ENCODE results near the gene LRRC72. TPM values are rescaled to one million over a fixed set of nuclear protein-coding genes. Genes with fewer than 3 reads are reported as not detected.
A peak's percentile ranks its signal among the peaks of the same experiment; 100 is the strongest.

The LRRC72 gene
- total RNA-seq, 1 experiment from 2014 or later, result not detected

DNA sequence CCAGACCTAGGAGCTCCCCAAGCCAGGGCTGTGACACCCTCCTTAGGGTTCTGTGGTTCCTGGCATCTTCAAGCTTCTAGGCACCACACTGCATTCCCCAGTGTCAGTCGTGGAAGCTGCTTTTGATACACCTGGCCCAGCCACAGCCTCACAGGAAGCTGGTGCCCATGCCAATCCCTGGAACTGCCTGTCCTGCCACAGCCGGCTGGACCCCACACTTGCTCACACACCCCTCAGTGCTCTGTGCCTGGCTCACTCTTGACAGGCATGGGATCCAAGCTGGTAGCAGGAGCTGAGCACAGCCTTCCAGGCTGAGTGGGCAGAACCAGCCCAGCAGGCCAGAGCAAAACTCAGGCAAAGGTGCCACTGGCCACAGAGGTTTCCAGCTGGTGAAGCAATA, 21.8 kb downstream of the LRRC72 start:
- H3K18ac ChIP-seq (ENCODE audit: insufficient read length, low read depth, low read length), result no peak overlapping the region
- no peak overlapping the region for H3K4me2 ChIP-seq (ENCODE audit: insufficient read depth, insufficient read length, low read length)
- H3K9me3 Mint-ChIP-seq, result no peaks in the 10 kb centered on the region
- no peak overlapping the region for H4K8ac ChIP-seq (replicated peaks; ENCODE audit: insufficient read length, low read depth, low read length)
- H2AK5ac ChIP-seq (ENCODE audit: insufficient read length, low read length), result no peak overlapping the region
- no peaks in the 10 kb centered on the region for H3K4me1 Mint-ChIP-seq
- DNase-seq, result no peak
- no peaks in the 10 kb centered on the region for H3K79me1 ChIP-seq (ENCODE audit: insufficient read depth, low read depth, low read length, poor library complexity, severe bottlenecking)
- no peaks in the 10 kb centered on the region for H3K27me3 ChIP-seq (ENCODE audit: insufficient read depth, low read length)
- no peak overlapping the region for H3K23ac ChIP-seq (ENCODE audit: insufficient read length, low read depth, low read length)
- H3K4ac ChIP-seq (ENCODE audit: low read depth, low read length), result no peak overlapping the region
- H3K36me3 Mint-ChIP-seq (ENCODE audit: insufficient read depth in 1 of 3, low read depth in 3 of 3), result no peaks in the 10 kb centered on the region
- H3K9me3 ChIP-seq (ENCODE audit: control insufficient read depth, low read depth, low read length), result no peaks in the 10 kb centered on the region
- no peaks in the 10 kb centered on the region; the same call in 1 of the 2 replicates for H3K79me2 ChIP-seq (ENCODE audit: insufficient read depth, low read length)
- H3K9ac ChIP-seq (ENCODE audit: extremely low read depth, insufficient read length, low read length), result no peak overlapping the region
- H2BK5ac ChIP-seq (ENCODE audit: insufficient read length, low read length), result no peak overlapping the region
- no peak for TF ChIP-seq CTCF (conservative IDR thresholded peaks at IDR 0.05)
- H2AFZ ChIP-seq (ENCODE audit: low read length), result no peak overlapping the region
- H3K56ac ChIP-seq (ENCODE audit: insufficient read length, low read depth, low read length), result no peak overlapping the region
- no peak overlapping the region for H3K27ac ChIP-seq (ENCODE audit: insufficient read length, low read depth, low read length)
- H2BK12ac ChIP-seq (ENCODE audit: insufficient read length, low read depth, low read length), result no peak overlapping the region
- no peaks in the 10 kb centered on the region for H4K20me1 ChIP-seq (ENCODE audit: control insufficient read depth, insufficient read depth, insufficient read length)
- no peak overlapping the region for H2BK20ac ChIP-seq (ENCODE audit: low read depth, low read length, poor library complexity, severe bottlenecking)
- no peaks in the 10 kb centered on the region for H3K23me2 ChIP-seq (ENCODE audit: insufficient read length, low read depth, low read length, poor library complexity, severe bottlenecking)
- no peak overlapping the region for H4K91ac ChIP-seq (ENCODE audit: insufficient read length, low read depth, low read length)
- H2BK15ac ChIP-seq (ENCODE audit: low read depth, low read length), result no peak overlapping the region
- H3T11ph ChIP-seq (ENCODE audit: low read length), result no peak overlapping the region
- WGBS (ENCODE audit: extremely low coverage, insufficient read length, low lambda C conversion rate), result no CpG with 5 or more reads among the region's 2 CpGs
- H3K27me3 Mint-ChIP-seq (ENCODE audit: low read depth), result no peaks in the 10 kb centered on the region
- H4K5ac ChIP-seq (ENCODE audit: insufficient read length, low read depth, low read length), result no peak overlapping the region
- H3K27ac Mint-ChIP-seq, result peak overlapping the region in 1 of 3 experiments; percentile 59; a peak in 1 of 7 replicates
- H3K14ac ChIP-seq (ENCODE audit: insufficient read depth, low read length), result no peak overlapping the region; the same call in 1 of the 2 replicates
- no peak overlapping the region for H3K4me3 Mint-ChIP-seq
- H3K4me1 ChIP-seq (ENCODE audit: insufficient read depth, low read length), result no peaks in the 10 kb centered on the region; the same call in 1 of the 2 replicates
- no peak overlapping the region for H2BK120ac ChIP-seq (ENCODE audit: low read depth, low read length, poor library complexity, severe bottlenecking)
